GM19025 (cell line): ENCODE data around the gene METRN.
"Not testable (repeated sequence)": the region's sequence is repeated elsewhere in the genome, so short reads cannot be mapped to it uniquely, and the experiment has no call there.

ENCODE experiments used
- ATAC-seq: cut with Tn5 transposase; IDR thresholded peaks from one replicate; pipeline ENCODE4 v1.9.1; 2021; ENCODE audit warnings: mild to moderate bottlenecking, low read depth, moderate library complexity; ENCODE audit not compliant: unreplicated experiment

Gene METRN

DNA sequence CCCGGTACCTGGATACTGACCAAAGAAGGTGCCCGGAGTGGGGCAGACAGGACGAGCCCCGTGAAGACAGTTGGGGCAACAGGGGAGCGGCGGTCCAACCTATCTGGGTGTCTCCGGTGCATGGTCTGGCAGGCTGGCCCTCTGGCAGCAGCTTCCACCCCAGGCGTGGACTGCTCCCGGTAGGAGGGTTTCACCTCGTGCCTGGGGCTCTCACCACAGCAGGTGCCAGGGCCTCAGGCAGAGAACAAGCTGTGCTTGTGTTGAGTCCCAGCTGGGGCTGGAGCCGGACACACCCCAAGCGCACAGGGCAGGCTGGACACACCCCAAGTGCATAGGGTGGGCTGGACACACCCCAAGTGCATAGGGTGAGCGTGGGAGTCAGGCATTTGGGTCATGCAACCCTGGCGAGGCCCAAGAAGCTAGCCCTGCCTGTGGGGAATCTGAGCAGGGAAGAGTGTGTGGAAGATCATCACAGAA, 7.8 kb upstream of the METRN start:
- ATAC-seq, result no peak

DNA sequence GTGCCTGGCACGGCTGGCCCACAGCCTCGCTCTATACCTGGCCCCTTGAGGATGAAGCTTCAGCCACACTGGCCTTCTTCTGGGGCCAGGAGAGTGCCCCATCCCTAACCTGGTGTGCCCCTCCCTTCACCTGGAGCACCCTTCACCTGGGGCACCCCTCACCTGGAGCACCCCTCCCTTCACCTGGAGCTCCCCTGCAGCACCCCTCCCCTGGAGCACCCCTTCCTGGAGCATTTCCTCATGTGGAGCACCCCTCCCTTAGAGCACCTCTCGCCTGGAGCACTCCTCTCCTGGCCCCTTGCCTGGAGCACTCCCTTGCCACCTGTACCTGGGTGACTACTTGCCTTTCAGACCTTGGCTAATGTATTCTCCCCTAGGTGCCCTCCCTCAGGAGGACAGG, 6.9 kb upstream of the METRN start:
- no peak for ATAC-seq

DNA sequence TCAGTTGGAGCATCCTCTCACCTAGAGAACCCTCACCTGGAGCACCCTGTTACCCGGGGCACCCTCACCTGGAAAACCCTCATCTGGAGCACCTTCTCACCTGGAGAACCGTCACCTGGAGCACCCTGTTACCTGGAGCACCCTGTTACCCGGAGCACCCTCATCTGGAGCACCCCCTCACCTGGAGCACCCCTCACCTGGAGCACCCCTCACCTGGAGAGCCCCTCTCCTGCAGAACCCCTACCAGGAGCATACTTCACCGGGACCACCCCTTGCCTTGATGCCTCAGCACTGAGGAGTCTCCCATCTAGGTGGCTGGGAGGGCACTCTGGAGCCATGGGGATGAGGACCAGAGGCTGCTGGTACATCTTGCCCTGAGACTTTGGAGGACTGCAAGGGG, 6.0 kb upstream of the METRN start:
- no peak for ATAC-seq

DNA sequence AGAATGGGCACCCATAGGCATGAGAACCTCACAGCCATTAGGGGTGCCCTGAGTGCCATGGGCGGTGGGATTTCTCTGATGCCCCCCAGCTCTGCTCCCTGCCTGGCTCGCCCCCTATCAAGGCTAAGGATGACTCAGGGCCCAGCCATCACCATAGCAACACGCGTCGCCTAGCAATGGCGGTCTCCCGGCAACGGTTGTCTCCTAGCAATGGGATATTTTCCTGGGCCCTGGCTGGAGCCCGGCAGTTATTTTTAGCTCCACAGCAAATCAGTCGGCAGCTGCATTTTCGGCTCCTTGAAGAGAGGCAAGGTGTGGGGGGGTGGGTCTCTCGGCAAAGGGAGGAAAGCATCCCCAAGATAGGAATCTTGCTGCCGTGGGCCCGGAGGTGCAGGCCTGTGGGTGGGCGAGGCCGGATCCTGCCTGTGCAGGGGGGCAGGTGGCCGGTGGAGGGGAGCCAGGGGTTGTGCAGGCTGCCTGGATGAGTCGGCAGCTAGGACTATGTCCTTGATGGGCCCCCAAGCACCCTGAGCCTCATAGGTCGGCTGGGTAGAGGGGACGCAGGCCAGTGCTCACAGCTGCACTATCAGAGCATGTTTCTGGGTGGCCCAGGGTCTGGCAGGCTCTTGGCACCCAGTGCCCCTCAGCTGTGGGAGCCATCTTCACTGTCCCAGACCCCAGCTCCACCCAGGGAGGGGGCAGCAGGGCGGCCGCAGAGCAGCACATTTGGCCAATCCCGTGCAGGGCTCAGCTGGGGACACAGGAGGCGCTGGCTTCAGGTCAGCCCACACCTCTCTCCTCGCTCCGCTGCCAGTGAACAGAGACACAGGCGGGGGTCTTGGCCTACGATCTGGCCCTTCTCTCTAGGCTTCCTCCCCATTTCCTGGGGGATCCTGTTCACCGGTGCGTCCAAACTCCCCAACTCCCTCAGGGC, 5.1 kb upstream of the METRN start:
- ATAC-seq, result no peak

DNA sequence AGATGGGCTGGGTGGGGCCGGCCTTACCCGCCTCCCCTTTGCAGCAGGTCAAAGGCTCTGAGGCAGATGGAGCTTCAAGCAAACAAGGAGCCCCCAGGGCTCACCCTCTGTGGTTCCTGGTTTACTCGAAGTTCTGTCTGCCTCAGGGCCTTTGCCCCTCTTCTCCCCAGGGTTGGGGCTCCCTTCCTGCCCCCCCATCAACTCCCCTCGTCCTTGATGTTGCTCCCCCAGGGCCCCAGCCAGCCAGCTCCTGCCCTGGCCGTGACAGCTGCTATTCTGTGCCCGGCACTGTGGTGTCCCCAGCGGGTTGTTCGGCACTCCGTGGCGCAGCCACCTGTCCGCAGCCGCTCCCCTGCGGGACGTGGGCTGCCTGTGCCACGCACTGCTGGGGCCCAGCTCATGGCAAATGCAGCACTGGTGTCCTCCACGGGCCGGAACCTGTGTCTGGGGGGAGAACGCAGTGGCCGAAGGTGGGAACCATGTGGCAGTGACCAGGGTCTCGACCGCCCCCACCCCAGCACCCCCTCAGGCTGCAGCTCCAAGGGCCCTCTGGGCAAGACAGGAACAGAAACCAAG, 4.3 kb upstream of the METRN start:
- no peak for ATAC-seq

DNA sequence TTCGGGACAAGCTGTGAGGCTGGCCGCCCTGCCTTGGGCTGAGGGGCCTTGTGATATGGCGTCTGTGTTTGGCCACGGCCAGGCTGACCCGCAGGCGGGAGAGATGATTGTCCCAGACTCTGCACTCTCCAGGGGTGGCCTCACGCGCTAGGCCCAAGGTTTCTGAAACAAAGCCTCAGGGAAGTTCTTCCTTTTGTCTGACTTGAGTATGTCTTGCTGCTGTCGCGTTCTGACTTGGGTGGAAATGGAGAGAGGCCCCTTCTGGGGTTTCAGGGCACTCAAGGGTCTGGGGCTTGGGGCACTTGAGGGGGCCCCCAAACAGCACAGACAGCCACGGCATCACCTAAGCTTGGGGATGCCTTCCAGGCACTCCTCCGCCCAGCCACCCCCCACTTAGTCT, 3.8 kb upstream of the METRN start:
- no peak for ATAC-seq

DNA sequence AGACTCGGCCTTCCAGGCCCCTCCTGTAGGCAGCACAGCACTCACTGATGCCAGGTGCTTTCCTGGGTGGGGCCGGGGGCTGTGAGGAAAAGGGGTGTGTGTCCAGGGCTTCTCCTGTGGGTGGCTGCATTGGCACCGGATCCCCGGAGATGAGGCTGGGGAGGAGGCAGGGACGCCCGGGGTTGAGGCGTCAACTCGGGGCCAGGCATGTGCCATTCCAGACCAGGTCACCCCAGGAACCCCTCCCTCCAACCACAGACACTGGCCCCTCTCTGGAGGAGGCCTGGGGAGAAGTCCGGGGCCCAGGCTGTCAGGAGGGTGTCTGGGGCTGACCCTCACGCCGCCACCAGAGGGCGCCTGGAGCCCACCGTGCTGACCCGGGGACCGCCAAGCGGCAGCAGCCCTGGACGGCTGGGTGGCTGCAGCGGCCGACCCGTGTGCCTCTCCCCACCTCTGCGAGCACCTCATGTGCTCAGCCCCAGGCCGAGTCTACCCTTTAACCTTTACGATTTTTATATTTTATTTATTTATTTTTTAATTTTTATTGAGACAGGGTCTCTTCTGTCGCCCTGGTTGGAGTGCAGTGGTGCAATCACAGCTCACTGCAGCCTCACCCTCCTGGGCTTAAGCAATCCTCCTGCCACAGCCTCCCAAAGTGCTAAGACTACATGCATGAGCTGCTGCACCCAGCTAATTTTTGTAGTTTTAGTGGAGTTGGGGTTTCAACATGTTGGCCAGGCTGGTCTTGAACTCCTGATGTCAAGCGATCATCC, 3.2 kb upstream of the METRN start:
- ATAC-seq, result no peak

DNA sequence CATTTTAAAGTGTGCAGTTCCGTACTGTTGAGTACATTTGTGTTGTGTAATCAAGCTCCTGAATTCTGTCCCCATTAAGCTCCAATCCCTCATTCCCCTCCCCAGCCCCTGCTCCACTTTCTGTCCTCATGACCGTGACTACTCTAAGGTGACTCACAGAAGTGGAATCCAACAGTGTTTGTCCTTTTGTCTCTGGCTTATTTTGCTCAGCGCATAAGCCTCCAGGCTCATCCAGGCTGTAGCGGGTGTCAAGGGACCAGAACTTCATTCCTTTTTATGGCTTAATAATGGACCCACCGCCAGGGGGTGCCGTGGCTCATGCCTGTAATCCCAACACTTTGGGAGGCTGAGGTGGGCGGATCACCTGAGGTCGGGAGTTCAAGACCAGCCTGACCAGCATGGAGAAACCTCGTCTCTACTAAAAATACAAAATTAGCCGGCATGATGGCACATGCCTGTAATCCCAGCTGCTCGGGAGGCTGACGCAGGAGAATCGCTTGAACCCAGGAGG, 2.1 kb upstream of the METRN start:
- not testable (repeated sequence) for ATAC-seq

DNA sequence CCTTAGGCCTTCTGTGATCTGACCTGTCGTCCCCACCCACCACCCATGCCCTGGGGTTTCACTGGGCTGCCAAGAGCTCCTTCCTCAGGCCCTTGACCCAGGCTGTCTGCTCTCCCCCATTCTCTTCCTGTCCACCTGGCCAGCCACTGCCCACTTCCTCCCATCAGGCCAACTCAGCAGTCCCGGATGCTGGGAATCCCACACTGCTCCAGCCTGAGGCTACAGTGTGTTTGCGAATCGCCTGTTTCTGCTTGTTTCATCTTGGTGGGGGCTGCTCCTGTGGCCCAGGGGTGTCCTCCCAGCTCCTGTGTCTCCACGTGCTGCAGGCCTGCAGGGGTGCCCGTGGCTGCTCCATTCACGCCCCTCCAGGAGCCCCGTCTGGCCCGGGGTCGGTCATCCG, 839 bp upstream of the METRN start:
- no peak for ATAC-seq

DNA sequence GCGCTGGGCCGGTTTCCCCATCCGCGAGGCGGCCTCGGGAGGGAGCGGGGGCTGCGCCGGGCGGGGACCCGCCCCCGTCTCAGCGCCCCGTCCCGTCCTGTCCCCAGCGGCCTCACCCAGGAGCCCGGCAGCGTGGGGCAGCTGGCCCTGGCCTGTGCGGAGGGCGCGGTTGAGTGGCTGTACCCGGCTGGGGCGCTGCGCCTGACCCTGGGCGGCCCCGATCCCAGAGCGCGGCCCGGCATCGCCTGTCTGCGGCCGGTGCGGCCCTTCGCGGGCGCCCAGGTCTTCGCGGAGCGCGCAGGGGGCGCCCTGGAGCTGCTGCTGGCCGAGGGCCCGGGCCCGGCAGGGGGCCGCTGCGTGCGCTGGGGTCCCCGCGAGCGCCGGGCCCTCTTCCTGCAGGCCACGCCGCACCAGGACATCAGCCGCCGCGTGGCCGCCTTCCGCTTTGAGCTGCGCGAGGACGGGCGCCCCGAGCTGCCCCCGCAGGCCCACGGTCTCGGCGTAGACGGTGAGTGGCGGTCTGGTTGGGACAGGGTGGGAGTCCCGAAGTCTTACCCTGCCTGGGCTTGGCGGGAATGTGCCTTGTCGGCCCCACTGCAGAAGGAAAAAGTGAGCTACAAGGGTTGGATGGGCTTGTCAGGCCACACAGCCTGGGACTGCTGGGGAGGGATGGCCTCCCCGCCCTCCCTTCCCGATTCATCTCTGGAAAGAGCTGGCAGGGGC, 720 bp downstream of the METRN start:
- peak; percentile 8 for ATAC-seq

DNA sequence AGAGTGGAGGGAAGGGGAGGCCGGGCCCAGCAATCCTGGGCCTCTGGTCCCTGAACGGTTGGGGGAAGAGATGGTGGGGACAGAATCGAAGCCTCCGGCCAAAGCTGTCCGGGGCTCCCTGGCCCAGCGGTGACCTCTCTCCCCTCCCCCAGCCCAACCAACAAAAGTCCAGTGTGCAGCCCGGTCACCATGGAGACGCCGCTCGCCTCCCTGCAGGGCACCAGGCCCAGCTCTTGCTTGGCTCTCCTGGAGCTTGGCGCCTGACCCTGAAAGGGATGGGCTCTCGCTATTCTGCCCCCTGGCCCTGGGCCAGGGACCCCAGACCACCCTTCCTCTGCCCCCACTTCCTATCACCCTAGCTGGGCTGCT, 1.3 kb downstream of the METRN start:
- ATAC-seq, result no peak

DNA sequence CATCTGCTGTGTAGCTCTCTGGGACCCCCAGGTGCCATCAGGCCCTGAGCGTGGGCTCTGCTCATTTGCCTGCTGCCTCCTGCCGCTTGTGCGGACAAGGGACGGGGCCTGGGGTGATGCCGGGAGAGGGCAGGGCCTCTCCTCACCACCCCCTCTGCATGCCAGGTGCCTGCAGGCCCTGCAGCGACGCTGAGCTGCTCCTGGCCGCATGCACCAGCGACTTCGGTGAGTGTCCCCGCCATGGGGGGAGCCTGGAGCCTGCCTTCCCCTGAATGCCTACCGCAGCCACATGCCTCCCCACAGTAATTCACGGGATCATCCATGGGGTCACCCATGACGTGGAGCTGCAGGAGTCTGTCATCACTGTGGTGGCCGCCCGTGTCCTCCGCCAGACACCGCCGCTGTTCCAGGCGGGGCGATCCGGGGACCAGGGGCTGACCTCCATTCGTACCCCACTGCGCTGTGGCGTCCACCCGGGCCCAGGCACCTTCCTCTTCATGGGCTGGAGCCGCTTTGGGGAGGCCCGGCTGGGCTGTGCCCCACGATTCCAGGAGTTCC, 1.9 kb downstream of the METRN start:
- ATAC-seq, result no peak

DNA sequence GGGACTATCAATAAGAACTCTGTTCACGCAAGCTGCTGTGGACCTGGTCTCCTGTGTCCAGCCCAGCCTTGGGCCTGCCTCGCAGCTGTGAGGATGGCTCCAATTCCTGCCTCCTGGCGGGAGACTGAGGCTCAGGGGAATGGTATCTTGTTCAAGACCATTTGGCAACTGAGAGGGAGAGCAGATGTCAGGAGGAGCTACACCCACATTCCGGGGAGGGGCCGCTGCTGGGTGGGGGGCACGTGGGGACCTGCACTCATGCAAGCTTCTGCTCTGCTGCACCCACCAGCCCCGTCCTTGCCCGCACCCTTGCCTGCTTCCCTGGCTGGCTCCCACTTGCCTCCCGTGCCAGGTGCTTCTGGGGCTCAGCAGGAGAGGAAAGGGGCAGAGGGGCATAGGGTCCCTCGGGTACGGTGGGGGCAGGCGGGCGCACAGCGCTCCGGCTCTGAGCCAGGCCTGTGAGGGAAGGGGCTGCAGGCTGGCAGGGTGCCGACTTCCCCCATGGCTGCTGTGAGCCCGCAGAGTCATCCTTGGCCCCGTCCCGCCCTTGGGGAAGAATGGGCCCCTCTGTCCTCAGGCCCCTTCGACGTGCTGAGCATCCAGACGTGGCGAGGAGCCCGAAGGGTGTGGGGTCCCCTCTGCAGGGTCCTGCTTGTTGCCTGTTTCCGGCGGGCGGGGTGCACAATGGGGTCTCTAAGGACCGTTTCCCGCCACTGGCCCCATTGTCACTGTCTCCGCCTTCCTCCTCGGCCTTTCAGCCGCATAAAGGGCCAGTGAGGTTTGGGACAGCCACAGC, 2.7 kb downstream of the METRN start:
- ATAC-seq, result no peak

DNA sequence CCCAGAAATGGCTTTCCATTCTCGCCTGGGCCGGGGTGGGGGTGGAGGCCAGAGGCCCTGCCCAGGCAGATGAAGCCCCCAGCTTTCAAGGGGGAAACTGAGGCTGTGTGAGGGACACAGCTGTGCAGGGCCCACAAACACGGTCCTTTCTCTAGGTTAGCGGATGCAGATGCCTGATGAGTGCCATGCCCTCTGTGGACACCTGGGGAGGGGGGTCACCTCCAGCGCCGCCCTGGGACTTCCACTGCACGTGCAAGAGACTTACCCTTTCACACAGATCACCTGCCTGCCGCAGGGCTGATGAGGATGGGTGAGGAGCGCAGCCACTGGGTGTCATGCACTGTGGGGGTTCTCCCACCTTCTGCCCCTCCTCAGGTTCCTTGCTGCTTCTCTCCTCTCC, 3.5 kb downstream of the METRN start:
- ATAC-seq, result no peak

DNA sequence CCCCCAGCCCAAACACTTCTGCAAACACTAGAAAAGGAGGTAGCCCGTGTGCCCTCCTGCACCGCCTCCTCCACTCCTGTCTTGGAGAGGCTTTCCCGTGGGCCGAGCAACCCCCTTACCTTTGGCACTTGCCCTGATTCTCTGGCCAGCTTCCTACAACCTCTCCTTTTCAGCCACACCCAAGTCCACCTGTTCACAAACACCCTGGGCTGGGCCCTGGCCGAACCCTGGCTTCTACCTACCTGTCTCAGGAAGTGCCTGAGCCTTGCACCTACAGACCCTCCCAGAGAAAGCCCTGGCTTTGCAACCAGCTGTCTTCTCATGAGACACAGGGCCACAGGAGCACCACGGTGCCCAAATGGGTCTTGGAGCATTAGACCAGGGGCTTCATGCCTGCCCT, 4.0 kb downstream of the METRN start:
- ATAC-seq, result no peak

DNA sequence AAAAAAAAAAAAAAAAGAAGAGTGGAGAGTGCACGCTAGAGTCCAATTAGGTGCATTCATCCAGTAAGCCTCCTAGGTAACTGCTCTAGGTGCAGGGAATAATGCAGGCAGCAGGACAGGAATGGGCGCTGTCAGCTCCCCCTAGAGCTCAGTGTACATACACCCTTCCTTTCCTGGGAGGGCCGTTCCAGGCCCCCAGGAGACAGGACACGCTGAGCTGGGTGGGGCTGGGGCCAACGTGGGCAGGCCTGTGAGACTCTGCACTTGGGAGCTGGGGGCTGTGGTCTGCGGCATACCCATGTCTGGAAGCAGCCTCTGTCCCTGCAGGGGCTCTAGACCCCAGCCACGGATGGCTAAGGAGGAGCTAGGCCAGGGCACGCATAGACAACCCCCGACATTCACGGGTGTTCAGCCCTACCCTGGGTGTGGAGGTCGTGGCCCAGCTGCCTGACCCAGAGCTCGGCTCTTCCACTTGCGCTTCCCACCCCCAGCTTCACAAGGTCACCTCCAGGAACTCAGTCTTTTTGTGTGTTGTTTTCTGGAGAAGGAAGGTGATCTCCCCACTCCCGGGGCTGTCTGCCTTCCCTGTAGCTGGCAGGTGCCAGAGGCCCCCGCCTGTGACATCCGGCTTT, 5.0 kb downstream of the METRN start:
- no peak for ATAC-seq

DNA sequence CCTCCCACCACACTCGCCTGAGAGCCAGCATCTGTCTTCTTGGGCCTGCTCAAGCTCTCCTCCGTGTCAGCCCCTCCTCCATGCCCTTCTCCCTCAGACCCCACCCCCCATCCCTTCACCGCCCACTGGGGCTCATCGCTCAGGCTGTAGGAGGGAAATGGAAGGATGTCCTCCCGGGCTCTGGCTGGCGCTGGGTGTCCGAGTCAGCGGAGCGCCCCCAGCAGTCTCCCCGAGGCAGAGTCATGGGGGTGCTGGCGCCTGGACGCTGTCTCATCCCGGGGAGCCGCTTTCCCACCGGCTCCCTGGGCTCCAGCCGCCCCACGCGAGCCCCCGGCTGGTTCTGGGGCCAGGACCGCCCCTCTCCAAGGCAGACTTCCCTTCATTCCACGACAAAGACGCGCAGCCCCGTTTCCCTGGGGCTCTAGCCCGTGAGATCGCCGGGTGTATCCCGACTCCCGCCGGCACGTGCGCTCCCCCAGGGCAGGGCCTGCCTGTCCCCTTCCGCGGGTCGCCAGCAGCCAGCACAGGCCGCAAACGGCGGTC, 5.6 kb downstream of the METRN start:
- ATAC-seq, result peak; percentile 6

DNA sequence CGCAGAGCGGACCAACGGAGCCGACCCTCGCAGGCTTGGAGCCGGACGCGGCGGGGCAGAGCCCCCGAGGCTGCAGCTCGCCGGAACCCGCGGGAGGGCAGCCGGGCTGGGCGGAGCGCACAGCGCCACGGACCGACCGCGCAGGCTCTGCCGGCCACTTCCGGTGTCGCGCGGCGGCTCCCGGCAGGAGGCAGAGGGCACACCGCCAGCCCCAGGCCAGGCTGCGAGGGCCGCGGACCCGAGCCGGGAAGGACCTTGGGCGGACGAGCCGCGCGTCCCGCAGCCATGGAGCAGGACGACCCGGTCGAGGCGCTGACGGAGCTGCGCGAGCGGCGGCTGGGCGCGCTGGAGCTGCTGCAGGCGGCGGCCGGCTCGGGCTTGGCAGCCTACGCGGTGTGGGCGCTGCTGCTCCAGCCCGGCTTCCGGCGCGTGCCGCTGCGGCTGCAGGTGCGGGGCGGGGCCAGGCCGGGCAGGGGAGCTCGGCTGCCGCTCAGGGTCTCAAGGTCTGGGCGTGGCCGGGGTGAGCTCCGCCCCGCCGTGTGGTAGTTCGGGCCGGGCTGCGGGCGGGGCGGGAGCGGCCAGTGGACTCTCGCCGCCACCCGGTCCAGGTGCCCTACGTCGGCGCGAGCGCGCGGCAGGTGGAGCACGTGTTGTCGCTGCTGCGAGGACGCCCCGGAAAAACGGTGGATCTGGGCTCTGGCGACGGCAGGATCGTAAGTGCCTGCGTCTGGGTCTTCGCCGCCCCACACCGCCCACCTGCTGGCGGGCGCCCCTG, 6.3 kb downstream of the METRN start, which contains the start of gene ANTKMT:
ANTKMT (plus strand) TSS at position 157 of the 775 bp plus-strand sequence; CDS start at position 286, 129 bp downstream.
- ATAC-seq, result peak; percentile 71
